GM06990 (cell line): ENCODE measurements around the gene GRID1.

Source experiments
- DNase-seq: peaks from one replicate; pipeline ENCODE4 v3.0.0-alpha.2; 2011; ENCODE audit not compliant: insufficient read length; ENCODE audit errors: extremely low read depth
- H3K27me3 ChIP-seq: replicated peaks from 2 replicates; pipeline ENCODE4 v1.6.0; 2011; ENCODE audit warnings: low read length; ENCODE audit not compliant: control insufficient read depth, insufficient read depth
- H3K36me3 ChIP-seq: 2 replicates; pipeline ENCODE4 v1.5.1; 2011; ENCODE audit warnings: low read length; ENCODE audit not compliant: control insufficient read depth, insufficient read depth
- H3K4me3 ChIP-seq: replicated peaks from 2 replicates; pipeline ENCODE4 v1.5.1; 2011; ENCODE audit warnings: low read depth, mild to moderate bottlenecking, control low read depth, low read length
- CTCF ChIP-seq: IDR thresholded peaks from 2 replicates; pipeline ENCODE4 v1.5.1; 2011; ENCODE audit warnings: low read length, control low read depth, mild to moderate bottlenecking, inconsistent platforms; ENCODE audit not compliant: insufficient read depth, poor library complexity, severe bottlenecking

Gene GRID1

GRCh38 chr10:85570871-85571270 is 795.7 kb downstream of the GRID1 start:
- Histone ChIP-seq H3K36me3 (no peaks in the 10 kb centered on the region), H3K4me3 (no peak overlapping the region), H3K27me3 (no peaks in the 10 kb centered on the region)
- TF ChIP-seq CTCF: no peak
- no peak for DNase-seq

- DNase-seq: no peak
- no peak for TF ChIP-seq CTCF
- no peaks in the 10 kb centered on the region for H3K36me3 ChIP-seq
- no peaks in the 10 kb centered on the region for H3K27me3 ChIP-seq
- no peak overlapping the region for H3K4me3 ChIP-seq
Observed at GRCh38 chr10:85565381-85565780, 801.2 kb downstream of the GRID1 start.

GRCh38 chr10:85558533-85558932 is 808.1 kb downstream of the GRID1 start:
- Histone ChIP-seq H3K36me3 (no peaks in the 10 kb centered on the region), H3K4me3 (no peak overlapping the region), H3K27me3 (no peaks in the 10 kb centered on the region)
- no peak for DNase-seq
- TF ChIP-seq CTCF: no peak

- no peak for TF ChIP-seq CTCF
- no peak overlapping the region for H3K4me3 ChIP-seq
Observed at GRCh38 chr10:85557706-85558105, 808.9 kb downstream of the GRID1 start.

GRCh38 chr10:85557077-85557476 is 809.5 kb downstream of the GRID1 start:
- Histone ChIP-seq H3K27me3 (no peaks in the 10 kb centered on the region), H3K4me3 (no peak overlapping the region), H3K36me3 (no peaks in the 10 kb centered on the region)
- TF ChIP-seq CTCF: no peak
- no peak for DNase-seq

More at GRCh38 chr10:85557706-85558105, 808.9 kb downstream of the GRID1 start:
- no peak for DNase-seq
- Histone ChIP-seq H3K27me3 (no peaks in the 10 kb centered on the region), H3K36me3 (no peaks in the 10 kb centered on the region)
